Effector memory CD4-positive, alpha-beta T cell (primary cell): ENCODE results near the gene FRS3.

Experiments used
- DNase-seq, 3 donors: peaks; one replicate each; pipeline ENCODE4 v3.0.0-alpha.2; 2020
- H3K27ac ChIP-seq: 2 replicates; pipeline ENCODE4 v1.7.0; 2013; ENCODE audit warnings: mild to moderate bottlenecking, low read length, moderate library complexity; ENCODE audit not compliant: insufficient read depth, poor library complexity, severe bottlenecking
- H3K27me3 ChIP-seq: replicated peaks from 2 replicates; pipeline ENCODE4 v1.7.0; 2013; ENCODE audit warnings: mild to moderate bottlenecking, low read length; ENCODE audit not compliant: insufficient read depth, control insufficient read depth, poor library complexity, severe bottlenecking
- H3K36me3 ChIP-seq: 2 replicates; pipeline ENCODE4 v1.7.0; 2013; ENCODE audit warnings: mild to moderate bottlenecking, low read length, moderate library complexity; ENCODE audit not compliant: control insufficient read depth, insufficient read depth
- H3K4me1 ChIP-seq: 2 replicates; pipeline ENCODE4 v1.7.0; 2013; ENCODE audit warnings: low read length, mild to moderate bottlenecking; ENCODE audit not compliant: control insufficient read depth, insufficient read depth, poor library complexity, severe bottlenecking
- H3K4me3 ChIP-seq: 2 replicates; pipeline ENCODE4 v1.7.0; 2013; ENCODE audit warnings: low read length, low read depth, mild to moderate bottlenecking; ENCODE audit not compliant: insufficient read depth, poor library complexity, severe bottlenecking
- H3K9me3 ChIP-seq: 2 replicates; pipeline ENCODE4 v1.7.0; 2013; ENCODE audit warnings: mild to moderate bottlenecking, low read length, moderate library complexity; ENCODE audit not compliant: control insufficient read depth

The FRS3 gene

GRCh38 chr6:41783106-41783780, 3.5 kb upstream of the FRS3 start:
- Histone ChIP-seq H3K9me3 (no peaks in the 10 kb centered on the region), H3K36me3 (no peaks in the 10 kb centered on the region), H3K4me1 (peaks cover 20% of the 10 kb centered on the region), H3K27me3 (no peaks in the 10 kb centered on the region), H3K4me3 (no peak overlapping the region), H3K27ac (no peak overlapping the region)
- no peak for DNase-seq

GRCh38 chr6:41781366-41781730, 1.6 kb upstream of the FRS3 start:
- no peak for DNase-seq
- Histone ChIP-seq H3K36me3 (no peaks in the 10 kb centered on the region), H3K27me3 (no peaks in the 10 kb centered on the region), H3K9me3 (no peaks in the 10 kb centered on the region), H3K27ac (no peak overlapping the region), H3K4me3 (no peak overlapping the region), H3K4me1 (peaks cover 20% of the 10 kb centered on the region)

GRCh38 chr6:41780551-41781365, 1.1 kb upstream of the FRS3 start, which contains the start of gene PRICKLE4:
Gene PRICKLE4 (plus strand): TSS chr6:41780782. CDS start chr6:41783474, 2,692 bp downstream.
- peaks cover 15% of the 10 kb centered on the region for H3K4me1 ChIP-seq

GRCh38 chr6:41779336-41779735, 364 bp downstream of the FRS3 start:
- peaks cover 12% of the 10 kb centered on the region for H3K36me3 ChIP-seq
- no peak overlapping the region for H3K27ac ChIP-seq
- no peaks in the 10 kb centered on the region for H3K9me3 ChIP-seq
- H3K4me3 ChIP-seq: peak overlapping the region; percentile 47
- no peak for DNase-seq
- peaks cover 15% of the 10 kb centered on the region for H3K4me1 ChIP-seq
- no peaks in the 10 kb centered on the region for H3K27me3 ChIP-seq

More at GRCh38 chr6:41780551-41781365, 1.1 kb upstream of the FRS3 start, which contains the start of gene PRICKLE4:
- H3K36me3 ChIP-seq: no peaks in the 10 kb centered on the region
- no peak for DNase-seq
- no peaks in the 10 kb centered on the region for H3K9me3 ChIP-seq
- H3K27me3 ChIP-seq: no peaks in the 10 kb centered on the region
- H3K4me3 ChIP-seq: peak within 1 kb of the TSS; percentile 66
- peak within 1 kb of the TSS; percentile 42 for H3K27ac ChIP-seq

GRCh38 chr6:41778895-41779294, 805 bp downstream of the FRS3 start:
- H3K4me1 ChIP-seq: peaks cover 15% of the 10 kb centered on the region
- H3K27ac ChIP-seq: no peak overlapping the region
- H3K36me3 ChIP-seq: peaks cover 15% of the 10 kb centered on the region
- DNase-seq: no peak
- H3K27me3 ChIP-seq: no peaks in the 10 kb centered on the region
- no peaks in the 10 kb centered on the region for H3K9me3 ChIP-seq
- H3K4me3 ChIP-seq: no peak overlapping the region

GRCh38 chr6:41777551-41778285, 2.0 kb downstream of the FRS3 start:
- H3K9me3 ChIP-seq: no peaks in the 10 kb centered on the region
- H3K27ac ChIP-seq: no peak overlapping the region
- H3K4me1 ChIP-seq: peaks cover 15% of the 10 kb centered on the region
- DNase-seq: no peak
- no peaks in the 10 kb centered on the region for H3K27me3 ChIP-seq
- H3K36me3 ChIP-seq: peaks cover 15% of the 10 kb centered on the region
- H3K4me3 ChIP-seq: no peak overlapping the region

- Histone ChIP-seq H3K9me3 (no peaks in the 10 kb centered on the region), H3K27me3 (no peaks in the 10 kb centered on the region), H3K27ac (no peak overlapping the region), H3K36me3 (peaks cover 34% of the 10 kb centered on the region), H3K4me3 (no peak overlapping the region), H3K4me1 (peaks cover 7% of the 10 kb centered on the region)
- DNase-seq: no peak
Measured at GRCh38 chr6:41775293-41775882, 4.3 kb downstream of the FRS3 start.

- Histone ChIP-seq H3K9me3 (no peaks in the 10 kb centered on the region), H3K36me3 (peaks cover 36% of the 10 kb centered on the region), H3K4me1 (peaks cover 7% of the 10 kb centered on the region), H3K27me3 (no peaks in the 10 kb centered on the region), H3K4me3 (no peak overlapping the region), H3K27ac (no peak overlapping the region)
- no peak for DNase-seq
Measured at GRCh38 chr6:41774841-41775240, 4.9 kb downstream of the FRS3 start.

GRCh38 chr6:41771058-41771983, 8.4 kb downstream of the FRS3 start:
- Histone ChIP-seq H3K9me3 (no peaks in the 10 kb centered on the region), H3K4me1 (no peaks in the 10 kb centered on the region), H3K4me3 (no peak overlapping the region), H3K36me3 (peaks cover 36% of the 10 kb centered on the region), H3K27me3 (no peaks in the 10 kb centered on the region), H3K27ac (no peak overlapping the region)
- no peak for DNase-seq
